B cell (primary cell): Measurements from ENCODE around the gene GJC3.

Experiments used
- EZH2 ChIP-seq: IDR thresholded peaks from 2 replicates; pipeline ENCODE4 v1.6.1; 2012; ENCODE audit warnings: borderline replicate concordance, low read depth, mild to moderate bottlenecking, moderate library complexity, low read length; ENCODE audit not compliant: insufficient read depth, poor library complexity, severe bottlenecking
- TF ChIP-seq, protein P1 (sequence below): fragments of 200-600 bp; IDR thresholded peaks from one replicate; pipeline ENCODE4 v1.8.0; 2022; ENCODE audit warnings: antibody characterized with exemption, mild to moderate bottlenecking

DNA sequence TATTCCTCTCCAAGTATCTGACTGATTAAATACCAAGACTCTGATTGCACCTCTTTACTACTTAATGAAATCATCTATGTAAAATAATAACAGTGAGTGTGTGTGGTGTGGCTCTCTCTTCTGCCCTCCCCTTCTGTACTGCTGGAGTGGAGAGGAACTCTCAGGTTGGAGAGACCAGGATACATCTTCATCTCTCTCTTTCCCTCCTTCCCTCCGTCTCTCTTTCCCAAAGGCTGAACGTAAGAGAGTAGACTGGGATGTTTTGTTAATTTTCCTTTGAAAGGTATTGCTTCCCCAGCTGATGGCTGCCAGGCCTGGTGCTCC, 272 bp upstream of the GJC3 start:
- TF ChIP-seq, protein P1, sequence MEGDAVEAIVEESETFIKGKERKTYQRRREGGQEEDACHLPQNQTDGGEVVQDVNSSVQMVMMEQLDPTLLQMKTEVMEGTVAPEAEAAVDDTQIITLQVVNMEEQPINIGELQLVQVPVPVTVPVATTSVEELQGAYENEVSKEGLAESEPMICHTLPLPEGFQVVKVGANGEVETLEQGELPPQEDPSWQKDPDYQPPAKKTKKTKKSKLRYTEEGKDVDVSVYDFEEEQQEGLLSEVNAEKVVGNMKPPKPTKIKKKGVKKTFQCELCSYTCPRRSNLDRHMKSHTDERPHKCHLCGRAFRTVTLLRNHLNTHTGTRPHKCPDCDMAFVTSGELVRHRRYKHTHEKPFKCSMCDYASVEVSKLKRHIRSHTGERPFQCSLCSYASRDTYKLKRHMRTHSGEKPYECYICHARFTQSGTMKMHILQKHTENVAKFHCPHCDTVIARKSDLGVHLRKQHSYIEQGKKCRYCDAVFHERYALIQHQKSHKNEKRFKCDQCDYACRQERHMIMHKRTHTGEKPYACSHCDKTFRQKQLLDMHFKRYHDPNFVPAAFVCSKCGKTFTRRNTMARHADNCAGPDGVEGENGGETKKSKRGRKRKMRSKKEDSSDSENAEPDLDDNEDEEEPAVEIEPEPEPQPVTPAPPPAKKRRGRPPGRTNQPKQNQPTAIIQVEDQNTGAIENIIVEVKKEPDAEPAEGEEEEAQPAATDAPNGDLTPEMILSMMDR = no peak
- TF ChIP-seq EZH2 = no peak
